Measurements from ENCODE around the gene SPEF2. TPM values are rescaled to one million over a fixed set of nuclear protein-coding genes. Genes with fewer than 3 reads are reported as not detected.

Gene SPEF2
- total RNA-seq, 1 experiment from 2014 or later = 4.0 TPM

- DNase-seq = no peak
- Mint-ChIP-seq H3K4me1 (ENCODE audit: low read depth, unreplicated experiment) (no peaks in the 10 kb centered on the region), H3K4me3 (ENCODE audit: unreplicated experiment) (no peak overlapping the region), H3K36me3 (ENCODE audit: insufficient read depth, unreplicated experiment) (no peaks in the 10 kb centered on the region), H3K27me3 (ENCODE audit: insufficient read depth, unreplicated experiment) (peaks cover 3% of the 10 kb centered on the region), H3K27ac (ENCODE audit: unreplicated experiment) (no peak overlapping the region), H3K9me3 (ENCODE audit: unreplicated experiment) (no peaks in the 10 kb centered on the region)
- CTCF ChIA-PET = no interaction called here
- Histone ChIP-seq H3K9me3 (no peaks in the 10 kb centered on the region), H3K27me3 (replicated peaks; ENCODE audit: control insufficient read depth, insufficient read depth, low read length) (no peaks in the 10 kb centered on the region), H3K4me3 (ENCODE audit: low read depth, low read length) (no peak overlapping the region), H3K4me1 (no peaks in the 10 kb centered on the region), H3K36me3 (ENCODE audit: control insufficient read depth, insufficient read depth, low read length) (no peaks in the 10 kb centered on the region)
- BruUV-seq (replicated peaks) = no TSS peak
- POLR2A ChIA-PET = no interaction called here
- intact Hi-C loops (cut with micrococcal nuclease; ENCODE audit: unreplicated experiment) = no loop called here
- TF ChIP-seq, protein P1, sequence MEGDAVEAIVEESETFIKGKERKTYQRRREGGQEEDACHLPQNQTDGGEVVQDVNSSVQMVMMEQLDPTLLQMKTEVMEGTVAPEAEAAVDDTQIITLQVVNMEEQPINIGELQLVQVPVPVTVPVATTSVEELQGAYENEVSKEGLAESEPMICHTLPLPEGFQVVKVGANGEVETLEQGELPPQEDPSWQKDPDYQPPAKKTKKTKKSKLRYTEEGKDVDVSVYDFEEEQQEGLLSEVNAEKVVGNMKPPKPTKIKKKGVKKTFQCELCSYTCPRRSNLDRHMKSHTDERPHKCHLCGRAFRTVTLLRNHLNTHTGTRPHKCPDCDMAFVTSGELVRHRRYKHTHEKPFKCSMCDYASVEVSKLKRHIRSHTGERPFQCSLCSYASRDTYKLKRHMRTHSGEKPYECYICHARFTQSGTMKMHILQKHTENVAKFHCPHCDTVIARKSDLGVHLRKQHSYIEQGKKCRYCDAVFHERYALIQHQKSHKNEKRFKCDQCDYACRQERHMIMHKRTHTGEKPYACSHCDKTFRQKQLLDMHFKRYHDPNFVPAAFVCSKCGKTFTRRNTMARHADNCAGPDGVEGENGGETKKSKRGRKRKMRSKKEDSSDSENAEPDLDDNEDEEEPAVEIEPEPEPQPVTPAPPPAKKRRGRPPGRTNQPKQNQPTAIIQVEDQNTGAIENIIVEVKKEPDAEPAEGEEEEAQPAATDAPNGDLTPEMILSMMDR (IDR thresholded peaks at IDR 0.05; ENCODE audit: insufficient read depth in 1 of 2, low read depth in 1 of 2, low read length in 1 of 2, severe bottlenecking in 1 of 2, unreplicated experiment in 1 of 2) = no peak
Observed at GRCh38 chr5:35804201-35804653, 186.6 kb downstream of the SPEF2 start.

- H3K4me1 ChIP-seq = no peaks in the 10 kb centered on the region
- POLR2A ChIA-PET = no interaction called here
- no peaks in the 10 kb centered on the region for H3K27me3 ChIP-seq (replicated peaks; ENCODE audit: control insufficient read depth, insufficient read depth, low read length)
- DNase-seq = no peak
- peaks cover 3% of the 10 kb centered on the region for H3K27me3 Mint-ChIP-seq (ENCODE audit: insufficient read depth, unreplicated experiment)
- CTCF ChIA-PET = no interaction called here
- intact Hi-C loops (cut with micrococcal nuclease; ENCODE audit: unreplicated experiment) = no loop called here
- H3K9me3 Mint-ChIP-seq (ENCODE audit: unreplicated experiment) = no peaks in the 10 kb centered on the region
- H3K4me3 ChIP-seq (ENCODE audit: low read depth, low read length) = no peak overlapping the region
- H3K36me3 Mint-ChIP-seq (ENCODE audit: insufficient read depth, unreplicated experiment) = no peaks in the 10 kb centered on the region
- no TSS peak for BruUV-seq (replicated peaks)
- H3K27ac Mint-ChIP-seq (ENCODE audit: unreplicated experiment) = no peak overlapping the region
- H3K9me3 ChIP-seq = no peaks in the 10 kb centered on the region
- H3K4me1 Mint-ChIP-seq (ENCODE audit: low read depth, unreplicated experiment) = no peaks in the 10 kb centered on the region
- H3K36me3 ChIP-seq (ENCODE audit: control insufficient read depth, insufficient read depth, low read length) = no peaks in the 10 kb centered on the region
- H3K4me3 Mint-ChIP-seq (ENCODE audit: unreplicated experiment) = no peak overlapping the region
- TF ChIP-seq, protein P1 (IDR thresholded peaks at IDR 0.05; ENCODE audit: insufficient read depth in 1 of 2, low read depth in 1 of 2, low read length in 1 of 2, severe bottlenecking in 1 of 2, unreplicated experiment in 1 of 2) = no peak
Observed at GRCh38 chr5:35804841-35805240, 187.2 kb downstream of the SPEF2 start.

GRCh38 chr5:35810601-35811000 lies 192.9 kb downstream of the SPEF2 start:
- no peak overlapping the region for H3K27ac Mint-ChIP-seq (ENCODE audit: unreplicated experiment)
- no peaks in the 10 kb centered on the region for H3K27me3 ChIP-seq (replicated peaks; ENCODE audit: control insufficient read depth, insufficient read depth, low read length)
- no peak overlapping the region for H3K4me3 Mint-ChIP-seq (ENCODE audit: unreplicated experiment)
- BruUV-seq (replicated peaks) = no TSS peak
- no peaks in the 10 kb centered on the region for H3K36me3 ChIP-seq (ENCODE audit: control insufficient read depth, insufficient read depth, low read length)
- no peaks in the 10 kb centered on the region for H3K9me3 ChIP-seq
- ChIA-PET POLR2A (no interaction called here), CTCF (no interaction called here)
- H3K4me3 ChIP-seq (ENCODE audit: low read depth, low read length) = no peak overlapping the region
- no peak for DNase-seq
- no peaks in the 10 kb centered on the region for H3K36me3 Mint-ChIP-seq (ENCODE audit: insufficient read depth, unreplicated experiment)
- intact Hi-C loops (cut with micrococcal nuclease; ENCODE audit: unreplicated experiment) = no loop called here
- H3K4me1 ChIP-seq = no peaks in the 10 kb centered on the region
- no peaks in the 10 kb centered on the region for H3K4me1 Mint-ChIP-seq (ENCODE audit: low read depth, unreplicated experiment)
- no peaks in the 10 kb centered on the region for H3K27me3 Mint-ChIP-seq (ENCODE audit: insufficient read depth, unreplicated experiment)
- TF ChIP-seq, protein P1 (IDR thresholded peaks at IDR 0.05; ENCODE audit: insufficient read depth in 1 of 2, low read depth in 1 of 2, low read length in 1 of 2, severe bottlenecking in 1 of 2, unreplicated experiment in 1 of 2) = no peak
- no peaks in the 10 kb centered on the region for H3K9me3 Mint-ChIP-seq (ENCODE audit: unreplicated experiment)

All from Caco-2 (cell line).